ENCODE measurements around the gene NLRP8.

GRCh38 chr19:55935206-55935605 lies 12.4 kb upstream of the NLRP8 start:
- TF ChIP-seq REST (IDR thresholded peaks at IDR 0.05; ENCODE audit: low read depth, low read length) (no peak), CTCF (IDR thresholded peaks at IDR 0.05) (no peak)
